Measurements from ENCODE around the gene KREMEN1.

DNA sequence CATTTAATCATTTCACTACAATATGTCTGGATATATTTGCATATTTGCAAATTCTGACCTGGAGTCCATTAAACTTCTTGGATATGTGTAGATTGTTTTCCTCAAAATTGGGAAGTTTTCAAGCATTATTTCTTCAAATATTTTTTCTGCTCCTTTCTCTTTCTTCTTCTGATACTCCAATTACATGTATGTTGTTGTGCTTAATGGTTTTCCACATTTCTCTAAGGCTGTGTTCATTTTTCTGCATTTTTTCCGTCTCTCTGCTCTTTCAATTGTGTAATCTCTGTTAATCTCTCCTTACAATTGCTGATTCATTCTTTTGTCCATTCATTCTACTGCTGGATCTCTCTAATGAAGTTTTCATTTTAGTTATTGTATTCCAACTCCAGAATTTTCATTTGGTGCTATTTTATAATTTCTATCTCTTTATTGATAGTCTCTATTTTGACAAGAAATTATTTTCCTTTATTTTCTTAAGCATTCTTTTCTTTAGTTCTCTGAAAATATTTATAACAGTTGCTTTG is 102.5 kb downstream of the KREMEN1 start:
- no peak for TF ChIP-seq EZH2phosphoT487 (IDR thresholded peaks at IDR 0.05; ENCODE audit: low read depth, severe bottlenecking, unreplicated experiment)
- TF ChIP-seq, protein P1, sequence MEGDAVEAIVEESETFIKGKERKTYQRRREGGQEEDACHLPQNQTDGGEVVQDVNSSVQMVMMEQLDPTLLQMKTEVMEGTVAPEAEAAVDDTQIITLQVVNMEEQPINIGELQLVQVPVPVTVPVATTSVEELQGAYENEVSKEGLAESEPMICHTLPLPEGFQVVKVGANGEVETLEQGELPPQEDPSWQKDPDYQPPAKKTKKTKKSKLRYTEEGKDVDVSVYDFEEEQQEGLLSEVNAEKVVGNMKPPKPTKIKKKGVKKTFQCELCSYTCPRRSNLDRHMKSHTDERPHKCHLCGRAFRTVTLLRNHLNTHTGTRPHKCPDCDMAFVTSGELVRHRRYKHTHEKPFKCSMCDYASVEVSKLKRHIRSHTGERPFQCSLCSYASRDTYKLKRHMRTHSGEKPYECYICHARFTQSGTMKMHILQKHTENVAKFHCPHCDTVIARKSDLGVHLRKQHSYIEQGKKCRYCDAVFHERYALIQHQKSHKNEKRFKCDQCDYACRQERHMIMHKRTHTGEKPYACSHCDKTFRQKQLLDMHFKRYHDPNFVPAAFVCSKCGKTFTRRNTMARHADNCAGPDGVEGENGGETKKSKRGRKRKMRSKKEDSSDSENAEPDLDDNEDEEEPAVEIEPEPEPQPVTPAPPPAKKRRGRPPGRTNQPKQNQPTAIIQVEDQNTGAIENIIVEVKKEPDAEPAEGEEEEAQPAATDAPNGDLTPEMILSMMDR (IDR thresholded peaks at IDR 0.05; ENCODE audit: poor library complexity), result no peak
